ENCODE results near the gene HDAC11.

HDAC11 gene

GRCh38 chr3:13461169-13462124 is 18.7 kb upstream of the HDAC11 start:
- H3K4me1 ChIP-seq (ENCODE audit: low read length), result peaks cover 15% of the 10 kb centered on the region

GRCh38 chr3:13462125-13462629 is 17.9 kb upstream of the HDAC11 start:
- H3K4me3 ChIP-seq (ENCODE audit: low read length), result no peak overlapping the region
- H3K9me3 ChIP-seq (replicated peaks; ENCODE audit: insufficient read depth, low read length), result no peaks in the 10 kb centered on the region
- H3K9ac ChIP-seq (ENCODE audit: low read length), result no peak overlapping the region
- H3K27ac ChIP-seq (ENCODE audit: low read length), result no peak overlapping the region
- no peaks in the 10 kb centered on the region for H3K9me2 ChIP-seq (replicated peaks; ENCODE audit: insufficient read depth, low read length)
- H3F3A ChIP-seq (ENCODE audit: insufficient read depth, low read length), result no peaks in the 10 kb centered on the region
- DNase-seq, result no peak
- no peaks in the 10 kb centered on the region for H3K36me3 ChIP-seq (replicated peaks; ENCODE audit: insufficient read depth, low read length)
- peak overlapping the region; percentile 50; the same call in 1 of the 2 replicates for H2AFZ ChIP-seq (ENCODE audit: low read length)
- H3K4me2 ChIP-seq (ENCODE audit: low read depth, low read length), result peak overlapping the region; percentile 18; the same call in 1 of the 2 replicates
- peaks cover 15% of the 10 kb centered on the region for H3K4me1 ChIP-seq (ENCODE audit: low read length)
- no peaks in the 10 kb centered on the region for H3K27me3 ChIP-seq (replicated peaks; ENCODE audit: insufficient read depth, low read length)
- no peak for TF ChIP-seq EZH2 (optimal IDR thresholded peaks at IDR 0.05; ENCODE audit: low read depth, low read length)
- TF ChIP-seq EZH2phosphoT487 (IDR thresholded peaks at IDR 0.05; ENCODE audit: low read length), result no peak
- no peak for TF ChIP-seq CTCF (IDR thresholded peaks at IDR 0.05; ENCODE audit: low read length)
- no peaks in the 10 kb centered on the region for H4K20me1 ChIP-seq (ENCODE audit: insufficient read depth, low read length)
- no peaks in the 10 kb centered on the region for H3K79me2 ChIP-seq (ENCODE audit: low read length)

More at GRCh38 chr3:13461169-13462124, 18.7 kb upstream of the HDAC11 start:
- DNase-seq, result peak; percentile 88
- no peaks in the 10 kb centered on the region for H3K27me3 ChIP-seq (replicated peaks; ENCODE audit: insufficient read depth, low read length)
- H3K4me3 ChIP-seq (ENCODE audit: low read length), result no peak overlapping the region
- H3K9me2 ChIP-seq (replicated peaks; ENCODE audit: insufficient read depth, low read length), result no peaks in the 10 kb centered on the region
- H3K79me2 ChIP-seq (ENCODE audit: low read length), result no peaks in the 10 kb centered on the region
- H3K36me3 ChIP-seq (replicated peaks; ENCODE audit: insufficient read depth, low read length), result no peaks in the 10 kb centered on the region
- no peak overlapping the region for H3K9ac ChIP-seq (ENCODE audit: low read length)
- peak overlapping the region; percentile 50 for H2AFZ ChIP-seq (ENCODE audit: low read length)
- TF ChIP-seq CTCF (IDR thresholded peaks at IDR 0.05; ENCODE audit: low read length), result peak; percentile 99
- TF ChIP-seq EZH2 (optimal IDR thresholded peaks at IDR 0.05; ENCODE audit: low read depth, low read length), result no peak
- no peak overlapping the region for H3K4me2 ChIP-seq (ENCODE audit: low read depth, low read length)
- no peaks in the 10 kb centered on the region for H4K20me1 ChIP-seq (ENCODE audit: insufficient read depth, low read length)
- no peaks in the 10 kb centered on the region for H3K9me3 ChIP-seq (replicated peaks; ENCODE audit: insufficient read depth, low read length)
- H3F3A ChIP-seq (ENCODE audit: insufficient read depth, low read length), result no peaks in the 10 kb centered on the region
- no peak overlapping the region for H3K27ac ChIP-seq (ENCODE audit: low read length)

- no peaks in the 10 kb centered on the region for H3K9me2 ChIP-seq (replicated peaks; ENCODE audit: insufficient read depth, low read length)
- no peaks in the 10 kb centered on the region for H4K20me1 ChIP-seq (ENCODE audit: insufficient read depth, low read length)
- H3F3A ChIP-seq (ENCODE audit: insufficient read depth, low read length), result no peaks in the 10 kb centered on the region
- H3K27ac ChIP-seq (ENCODE audit: low read length), result no peak overlapping the region
- peak overlapping the region; percentile 18; the same call in 1 of the 2 replicates for H3K4me2 ChIP-seq (ENCODE audit: low read depth, low read length)
- H3K36me3 ChIP-seq (replicated peaks; ENCODE audit: insufficient read depth, low read length), result no peaks in the 10 kb centered on the region
- no peaks in the 10 kb centered on the region for H3K9me3 ChIP-seq (replicated peaks; ENCODE audit: insufficient read depth, low read length)
- H3K79me2 ChIP-seq (ENCODE audit: low read length), result no peaks in the 10 kb centered on the region
- H3K4me3 ChIP-seq (ENCODE audit: low read length), result no peak overlapping the region
- H3K27me3 ChIP-seq (replicated peaks; ENCODE audit: insufficient read depth, low read length), result no peaks in the 10 kb centered on the region
- H3K9ac ChIP-seq (ENCODE audit: low read length), result no peak overlapping the region
- DNase-seq, result no peak
- no peak overlapping the region for H2AFZ ChIP-seq (ENCODE audit: low read length)
- TF ChIP-seq CTCF (IDR thresholded peaks at IDR 0.05; ENCODE audit: low read length) (no peak), EZH2 (optimal IDR thresholded peaks at IDR 0.05; ENCODE audit: low read depth, low read length) (no peak), EZH2phosphoT487 (IDR thresholded peaks at IDR 0.05; ENCODE audit: low read length) (no peak)
- H3K4me1 ChIP-seq (ENCODE audit: low read length), result peaks cover 15% of the 10 kb centered on the region
Observed at GRCh38 chr3:13462822-13463221, 17.3 kb upstream of the HDAC11 start.

All from MM.1S (cell line).